WTC11 (cell line): ENCODE data around the gene POLR1C.

ENCODE experiments used
- ATF3 ChIP-seq: sonication (generic); formaldehyde crosslinking; conservative IDR thresholded peaks from 2 replicates; pipeline ENCODE4 v1.8.1; 2022; ENCODE audit warnings: mild to moderate bottlenecking, missing genetic modification reagents
- CREB1 ChIP-seq: sonication (generic); formaldehyde crosslinking; IDR thresholded peaks from 2 replicates; pipeline ENCODE4 v1.8.0; 2023; ENCODE audit warnings: mild to moderate bottlenecking, missing genetic modification reagents
- CREM ChIP-seq: sonication (generic); formaldehyde crosslinking; IDR thresholded peaks from 2 replicates; pipeline ENCODE4 v1.8.1; 2022; ENCODE audit warnings: mild to moderate bottlenecking, missing genetic modification reagents, moderate library complexity
- CTCF ChIP-seq: fragments of 200-600 bp; IDR thresholded peaks from 2 replicates; pipeline ENCODE4 v1.8.0; 2022; ENCODE audit warnings: antibody characterized with exemption
- USF2 ChIP-seq: sonication (generic); formaldehyde crosslinking; IDR thresholded peaks from 2 replicates; pipeline ENCODE4 v1.8.1; 2023; ENCODE audit warnings: mild to moderate bottlenecking, missing genetic modification reagents, moderate library complexity
- TF ChIP-seq, protein P1 (sequence below): sonication (generic); formaldehyde crosslinking; IDR thresholded peaks from 2 replicates; pipeline ENCODE4 v1.8.0; 2022; ENCODE audit warnings: mild to moderate bottlenecking, missing genetic modification reagents

DNA sequence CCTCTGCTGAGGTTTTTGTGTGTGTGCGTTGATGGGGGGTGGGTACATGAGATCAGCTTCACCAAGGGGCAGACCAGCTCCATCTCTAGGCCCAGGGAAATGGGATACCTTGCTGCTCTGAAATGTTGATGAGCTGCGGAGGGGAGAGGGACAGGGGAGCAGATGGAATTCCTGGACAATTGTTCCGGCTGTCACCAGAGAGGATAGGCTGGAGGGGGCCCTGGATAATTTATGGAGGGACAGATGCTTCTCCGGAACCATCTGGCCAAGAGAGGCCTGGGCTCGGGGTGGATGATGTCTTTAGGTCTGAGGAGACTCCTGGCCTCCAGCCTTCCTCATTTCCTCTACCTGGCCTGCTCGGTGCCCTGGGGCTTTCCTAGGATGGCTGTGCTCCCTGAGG is 41.4 kb upstream of the POLR1C start:
- TF ChIP-seq CTCF (no peak), USF2 (no peak), CREB1 (CRISPR knock-in tag) (no peak), CREM (CRISPR knock-in tag) (no peak), ATF3 (CRISPR knock-in tag) (no peak)
- TF ChIP-seq, protein P1, sequence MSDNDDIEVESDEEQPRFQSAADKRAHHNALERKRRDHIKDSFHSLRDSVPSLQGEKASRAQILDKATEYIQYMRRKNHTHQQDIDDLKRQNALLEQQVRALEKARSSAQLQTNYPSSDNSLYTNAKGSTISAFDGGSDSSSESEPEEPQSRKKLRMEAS (CRISPR knock-in tag): no peak
